ENCODE results near the gene TOMM20.
"Not testable (repeated sequence)": the region's sequence is repeated elsewhere in the genome, so short reads cannot be mapped to it uniquely, and the experiment has no call there.

Gene TOMM20

GRCh38 chr1:235128456-235129328 lies at the start of gene TOMM20:
TOMM20 (minus strand) TSS chr1:235128837; CDS start chr1:235128715, 122 bp downstream.
- DNase-seq = peak; percentile 92

- DNase-seq = no peak
Observed at GRCh38 chr1:235176486-235176885, 47.8 kb upstream of the TOMM20 start.

DNA sequence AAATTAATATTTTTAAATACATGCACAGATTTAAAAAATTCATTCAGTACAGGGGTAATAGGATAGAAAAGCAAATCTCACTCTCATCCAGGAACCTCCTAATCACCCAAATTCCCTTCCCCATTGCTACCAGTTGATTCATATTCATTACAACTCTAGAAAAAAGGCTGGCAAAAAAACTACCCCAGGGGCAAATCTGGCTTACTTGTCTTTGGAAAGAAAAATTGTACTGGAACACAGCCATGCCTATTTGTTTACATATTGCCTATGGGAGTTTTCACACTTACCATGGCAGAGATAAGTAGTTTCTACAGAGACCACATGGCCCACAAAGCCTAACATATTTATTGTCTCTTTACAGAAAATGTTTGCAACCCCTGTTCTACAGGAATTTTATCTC lies 41.3 kb upstream of the TOMM20 start:
- DNase-seq = no peak

- no peak for DNase-seq
Observed at GRCh38 chr1:235168375-235168774, 39.7 kb upstream of the TOMM20 start.

GRCh38 chr1:235161685-235162327 lies 33.2 kb upstream of the TOMM20 start:
- DNase-seq = no peak

DNA sequence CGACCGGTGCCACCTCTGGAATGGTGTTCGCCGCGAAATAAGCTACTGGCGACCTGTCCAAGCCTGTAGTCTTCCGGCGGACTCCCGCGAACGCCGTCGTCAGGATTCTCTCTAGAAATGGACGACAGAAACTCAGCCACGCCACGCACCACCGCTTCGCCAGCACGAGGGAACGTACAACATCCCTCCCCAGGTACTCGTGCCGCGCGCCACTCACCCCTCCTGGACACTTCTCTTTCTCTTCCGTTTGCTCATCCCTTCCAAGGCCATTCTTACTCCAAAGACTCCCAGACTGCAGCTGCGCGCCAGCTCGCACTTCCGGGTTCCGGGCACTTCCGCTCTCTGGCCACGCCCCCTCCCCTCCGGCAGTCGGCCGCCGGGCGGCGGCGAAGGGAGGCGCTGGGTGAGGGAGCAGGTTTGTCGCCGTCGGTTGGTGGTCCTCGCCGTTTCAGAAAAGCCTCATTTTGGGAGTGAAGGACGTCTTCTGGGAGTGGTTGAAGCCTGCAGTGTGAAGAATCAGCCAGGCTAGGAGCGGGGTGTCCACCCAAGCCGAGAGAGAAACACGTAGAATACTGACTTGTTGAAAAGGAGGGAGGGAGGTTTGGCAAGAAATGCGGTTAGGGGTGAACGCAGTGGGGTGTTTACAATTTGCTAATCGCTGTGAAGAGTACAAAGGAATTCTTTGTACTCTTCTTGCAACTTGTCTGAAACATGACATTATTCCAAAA lies 32.5 kb upstream of the TOMM20 start, which contains the start of gene RBM34:
TSS of gene RBM34 (minus strand) at position 294 of the 728 bp plus-strand sequence. CDS start at position 270, 24 bp downstream.
- peak; percentile 89 for DNase-seq

GRCh38 chr1:235160383-235160956 lies 31.8 kb upstream of the TOMM20 start:
- no peak for DNase-seq

DNA sequence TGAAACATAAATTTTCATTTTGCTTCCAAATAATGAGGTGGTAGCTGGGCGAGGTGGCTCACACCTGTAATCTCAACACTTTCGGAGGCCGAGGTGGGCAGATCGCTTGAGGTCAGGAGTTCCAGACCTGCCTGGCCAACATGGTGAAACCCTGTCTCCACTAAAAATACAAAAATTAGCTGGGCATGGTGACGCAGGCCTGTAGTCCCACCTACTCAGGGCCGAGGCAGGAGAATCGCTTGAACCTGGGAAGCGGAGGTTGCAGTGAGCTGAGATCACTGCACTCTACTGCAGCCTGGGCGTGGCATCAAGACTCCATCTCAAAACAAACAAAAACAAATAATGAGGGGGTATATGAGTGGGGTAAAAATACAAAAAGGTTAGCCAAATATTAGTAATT lies 31.3 kb upstream of the TOMM20 start:
- DNase-seq = not testable (repeated sequence)

- DNase-seq = not testable (repeated sequence)
Observed at GRCh38 chr1:235159284-235159683, 30.6 kb upstream of the TOMM20 start.

DNA sequence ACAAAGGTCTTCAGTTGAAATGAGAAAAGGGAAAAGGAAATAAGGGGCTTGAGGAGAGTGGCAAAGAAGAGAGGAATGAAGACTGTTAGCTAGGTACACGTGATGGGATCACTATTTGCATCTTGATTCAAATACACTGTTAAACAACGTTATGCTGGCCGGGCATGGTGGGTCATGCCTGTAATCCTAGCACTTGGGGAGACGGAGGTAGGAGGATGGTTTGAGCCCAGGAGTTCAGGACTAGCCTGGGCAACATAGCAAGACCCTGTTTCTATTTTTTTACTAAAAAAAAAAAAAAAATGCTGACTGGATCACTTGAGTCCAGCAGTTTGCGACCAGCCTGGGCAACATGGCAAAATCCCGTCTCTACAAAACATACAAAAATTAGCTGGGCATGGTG lies 30.0 kb upstream of the TOMM20 start:
- no peak for DNase-seq

- DNase-seq = no peak
Observed at GRCh38 chr1:235157150-235157549, 28.5 kb upstream of the TOMM20 start.

DNA sequence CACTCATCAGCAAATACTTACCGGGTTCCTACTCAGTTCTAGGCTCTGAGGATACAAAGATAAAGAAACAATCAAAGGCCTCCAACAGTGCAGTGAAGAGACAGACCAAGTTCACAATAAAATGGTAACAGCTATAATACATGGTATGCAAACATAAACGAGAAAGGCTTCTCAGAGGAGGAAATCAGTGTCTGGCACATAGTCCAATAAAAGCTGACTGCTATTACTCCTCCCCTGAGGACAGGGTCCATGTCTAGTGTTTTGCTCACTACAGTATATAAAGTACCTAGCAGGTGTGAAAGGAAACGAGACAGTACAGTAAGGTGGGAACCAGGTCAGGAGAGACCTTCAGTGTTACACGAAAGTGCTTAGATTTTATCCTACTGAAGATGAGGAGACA lies 28.1 kb upstream of the TOMM20 start:
- DNase-seq = no peak

- DNase-seq = no peak
Observed at GRCh38 chr1:235156265-235156664, 27.6 kb upstream of the TOMM20 start.

GRCh38 chr1:235152235-235152634 lies 23.6 kb upstream of the TOMM20 start:
- DNase-seq = no peak

- no peak for DNase-seq
Observed at GRCh38 chr1:235151033-235151432, 22.4 kb upstream of the TOMM20 start.

GRCh38 chr1:235149824-235150223 lies 21.2 kb upstream of the TOMM20 start:
- no peak for DNase-seq

DNA sequence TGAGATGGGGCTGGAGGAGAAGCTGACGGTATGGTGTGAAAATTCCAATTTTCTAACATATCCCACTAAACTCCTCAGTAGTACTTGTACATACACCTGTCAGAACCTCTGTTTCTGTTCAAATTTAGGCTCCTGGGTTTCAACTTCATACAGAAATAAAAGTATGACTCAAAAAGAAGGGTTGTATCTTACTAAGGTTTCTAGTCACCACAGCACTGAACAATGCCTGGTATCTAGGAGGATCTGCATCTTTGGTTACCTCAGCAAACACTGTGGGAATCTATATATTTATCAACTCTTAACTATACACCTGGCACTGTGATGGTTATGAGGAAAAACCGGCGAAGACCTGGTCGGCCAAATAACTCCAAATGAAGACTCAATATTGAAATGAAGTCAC lies 18.6 kb upstream of the TOMM20 start:
- no peak for DNase-seq

GRCh38 chr1:235145639-235146038 lies 17.0 kb upstream of the TOMM20 start:
- DNase-seq = no peak

DNA sequence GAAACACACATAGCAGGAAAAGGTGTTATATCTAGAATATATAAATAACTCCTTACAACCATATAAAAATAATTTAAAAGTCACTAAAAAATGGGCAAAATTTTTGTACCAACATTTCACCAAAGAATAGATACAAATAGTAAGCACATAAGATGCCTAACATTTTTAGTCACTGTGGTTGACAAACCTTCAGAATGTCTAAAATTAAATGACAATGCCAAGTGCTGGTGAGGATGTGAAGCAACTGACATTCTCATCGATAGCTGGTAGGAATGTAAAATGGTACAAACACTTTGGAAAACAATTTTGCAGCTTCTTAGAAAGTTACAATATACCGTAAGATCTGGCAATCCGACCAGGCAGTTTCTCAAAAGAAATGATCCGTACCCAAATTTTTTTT lies 14.4 kb upstream of the TOMM20 start:
- DNase-seq = no peak

DNA sequence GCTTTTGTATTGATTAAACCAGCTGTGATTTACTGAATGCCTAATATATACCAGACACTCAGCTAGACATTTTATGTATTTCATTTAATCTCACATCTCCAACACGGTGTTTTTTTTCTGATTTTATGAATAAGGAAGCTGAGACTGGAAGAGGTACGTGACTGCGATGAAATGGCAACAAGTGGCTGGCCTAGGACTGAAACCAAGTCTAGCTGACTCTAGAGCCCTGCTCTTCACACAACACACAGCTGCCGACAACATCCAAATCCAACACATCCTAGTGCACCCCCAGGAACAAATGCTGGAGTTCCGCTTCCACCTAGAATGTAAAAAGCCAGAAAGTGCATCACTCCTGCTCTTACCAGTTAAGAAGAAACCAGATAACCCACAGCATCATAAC lies 10.7 kb upstream of the TOMM20 start:
- DNase-seq = no peak

- DNase-seq = peak; percentile 25
Observed at GRCh38 chr1:235138821-235139220, 10.2 kb upstream of the TOMM20 start.

DNA sequence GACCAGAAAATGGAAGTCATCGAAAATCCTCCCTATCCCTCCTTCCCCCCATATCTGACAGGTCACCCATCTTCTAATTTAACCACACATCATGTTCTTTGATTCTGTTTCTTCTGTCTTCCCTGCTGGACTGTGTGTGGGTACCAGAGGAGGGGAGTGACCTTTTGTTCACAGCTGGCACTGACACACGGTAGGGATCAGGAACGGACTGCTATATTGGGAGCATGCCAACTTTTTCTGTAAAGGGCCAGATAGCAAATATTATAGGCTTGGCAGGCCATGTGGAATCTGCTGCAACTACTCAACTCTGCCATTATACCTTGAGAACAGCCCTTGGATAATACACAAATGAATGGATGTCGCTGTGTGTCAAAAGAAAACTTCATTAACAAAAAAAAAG lies 7.5 kb upstream of the TOMM20 start:
- no peak for DNase-seq

GRCh38 chr1:235134171-235134570 lies 5.5 kb upstream of the TOMM20 start:
- no peak for DNase-seq

Data from stimulated activated naive CD4-positive, alpha-beta T cell treated with Interleukin-2 at 50 U/mL for 16 hours (primary cell).